CD14-positive monocyte (primary cell): ENCODE data around the gene NEXMIF. TPM values are rescaled to one million over a fixed set of nuclear protein-coding genes. Genes with fewer than 3 reads are reported as not detected.
A peak's percentile ranks its signal among the peaks of the same experiment; 100 is the strongest.

Experiments used
- DNase-seq, 3 donors: peaks; one replicate each; pipeline ENCODE4 v3.0.0-alpha.2; 2011 to 2022
- H2AFZ ChIP-seq: 2 replicates; pipeline ENCODE4 v1.6.0; 2012; ENCODE audit warnings: mild to moderate bottlenecking, low read depth, low read length, inconsistent platforms; ENCODE audit not compliant: insufficient read depth, poor library complexity, severe bottlenecking
- H3K27ac ChIP-seq, 2 donors: 1 replicate in 1 of 2; 2 replicates in 1 of 2; pipeline ENCODE4 v1.5.1; 2012 to 2013; ENCODE audit warnings: low read length in 2 of 2, control low read depth in 1 of 2, inconsistent platforms in 1 of 2, low read depth in 1 of 2, mild to moderate bottlenecking in 1 of 2
- H3K27me3 ChIP-seq, 2 donors: one replicate each; pipeline versions ENCODE4 v1.6.0 to v1.6.1; 2011 to 2013; ENCODE audit warnings: low read length in 2 of 2; ENCODE audit not compliant: control insufficient read depth in 2 of 2, insufficient read depth in 2 of 2
- H3K36me3 ChIP-seq, 2 donors: replicated peaks in 1 of 2; 1 replicate in 1 of 2; 2 replicates in 1 of 2; pipeline versions ENCODE4 v1.5.1 to v1.6.1; 2012 to 2013; ENCODE audit warnings: low read length in 2 of 2, control low read depth in 1 of 2, inconsistent platforms in 1 of 2, mild to moderate bottlenecking in 1 of 2; ENCODE audit not compliant: insufficient read depth in 2 of 2, control insufficient read depth in 1 of 2
- H3K4me1 ChIP-seq, 2 donors: 1 replicate in 1 of 2; 2 replicates in 1 of 2; pipeline versions ENCODE4 v1.5.1 to v1.6.1; 2012 to 2013; ENCODE audit warnings: low read length in 2 of 2, control low read depth in 1 of 2, inconsistent platforms in 1 of 2, mild to moderate bottlenecking in 1 of 2, moderate library complexity in 1 of 2; ENCODE audit not compliant: insufficient read depth in 2 of 2, control insufficient read depth in 1 of 2
- H3K4me2 ChIP-seq: replicated peaks from 2 replicates; pipeline ENCODE3; 2012; ENCODE audit warnings: low read length, moderate library complexity, mild to moderate bottlenecking; ENCODE audit not compliant: poor library complexity, severe bottlenecking; ENCODE audit errors: extremely low read depth
- H3K4me3 ChIP-seq, 3 experiments: fragments of 200-600 bp in 1 of 3; sonication (generic) in 1 of 3; replicated peaks in 1 of 3; 1 replicate in 2 of 3; 2 replicates in 1 of 3; pipeline ENCODE4 v1.5.1; 2011 to 2013; ENCODE audit warnings: low read length in 3 of 3, mild to moderate bottlenecking in 3 of 3, control low read depth in 2 of 3, low read depth in 2 of 3, inconsistent platforms in 1 of 3, moderate library complexity in 1 of 3
- H3K79me2 ChIP-seq: 2 replicates; pipeline ENCODE4 v1.6.0; 2012; ENCODE audit warnings: mild to moderate bottlenecking, control low read depth, inconsistent platforms, low read length, moderate library complexity; ENCODE audit not compliant: insufficient read depth
- H3K9ac ChIP-seq: 2 replicates; pipeline ENCODE4 v1.6.0; 2017; ENCODE audit warnings: low read length, mild to moderate bottlenecking; ENCODE audit not compliant: insufficient read depth, poor library complexity, severe bottlenecking
- H3K9me3 ChIP-seq, 2 donors: replicated peaks in 1 of 2; 1 replicate in 1 of 2; 2 replicates in 1 of 2; pipeline versions ENCODE4 v1.5.1 to v1.6.1; 2012 to 2013; ENCODE audit warnings: low read length in 2 of 2, control low read depth in 1 of 2; ENCODE audit not compliant: control insufficient read depth in 1 of 2, insufficient read depth in 1 of 2
- H4K20me1 ChIP-seq: 2 replicates; pipeline ENCODE4 v1.6.0; 2012; ENCODE audit warnings: mild to moderate bottlenecking, low read length, control low read depth, moderate library complexity; ENCODE audit not compliant: insufficient read depth
- H3K27ac Mint-ChIP-seq, 7 donors: one replicate each; pipeline ENCODE4 v1.8.0; 2020; ENCODE audit warnings: mild to moderate bottlenecking in 7 of 7, mixed read lengths in 7 of 7, moderate library complexity in 6 of 7, inconsistent platforms in 2 of 7
- H3K27me3 Mint-ChIP-seq, 3 donors: one replicate each; pipeline ENCODE4 v1.8.0; 2021 to 2022; ENCODE audit warnings: low read depth in 3 of 3, mild to moderate bottlenecking in 3 of 3, mixed read lengths in 3 of 3, moderate library complexity in 3 of 3, inconsistent platforms in 1 of 3
- H3K36me3 Mint-ChIP-seq, 2 donors: one replicate each; pipeline ENCODE4 v1.8.0; 2020; ENCODE audit warnings: mixed read lengths in 2 of 2, inconsistent platforms in 1 of 2, mild to moderate bottlenecking in 1 of 2
- H3K4me1 Mint-ChIP-seq: one replicate; pipeline ENCODE4 v1.8.0; 2020; ENCODE audit warnings: mild to moderate bottlenecking, mixed read lengths
- H3K4me3 Mint-ChIP-seq, 2 donors: one replicate each; pipeline ENCODE4 v1.8.0; 2020; ENCODE audit warnings: mild to moderate bottlenecking in 2 of 2, mixed read lengths in 2 of 2, moderate library complexity in 1 of 2
- H3K9me3 Mint-ChIP-seq, 7 donors: one replicate each; pipeline ENCODE4 v1.8.0; 2020 to 2022; ENCODE audit warnings: mixed read lengths in 7 of 7, mild to moderate bottlenecking in 6 of 7, moderate library complexity in 6 of 7, inconsistent platforms in 2 of 7
- CTCF ChIP-seq: fragments of 200-600 bp; IDR thresholded peaks from one replicate; pipeline ENCODE4 v1.8.0; 2022; ENCODE audit warnings: antibody characterized with exemption, mild to moderate bottlenecking
- WGBS: methylation state at CpG from one replicate; pipeline ENCODE4 v1.1.5; 2013; ENCODE audit warnings: missing lambda C conversion rate; ENCODE audit not compliant: insufficient coverage; 5-methylcytosine and 5-hydroxymethylcytosine counted together
- intact Hi-C, 2 donors: fragments of 100-400 bp; cut with micrococcal nuclease; formaldehyde crosslinking; loops; one replicate each; pipeline versions ENCODE4 v1.15.0 to v1.15.1; 2023
- polyA plus RNA-seq, 3 donors: library from polyadenylated mRNA; depleted of rRNA in 1 of 3; unstranded in 2 of 3; stranded (reverse) in 1 of 3; fragments of 300-500 nt in 2 of 3; fragments of >200 nt in 1 of 3; fragmentation: Illumina TruSeq in 2 of 3; gene quantifications; 1 replicate in 2 of 3; 2 replicates in 1 of 3; pipeline ENCODE4 v1.2.3, GENCODE V29; 2012 to 2021

The NEXMIF gene
- polyA plus RNA-seq, 3 donors, result not detected

DNA sequence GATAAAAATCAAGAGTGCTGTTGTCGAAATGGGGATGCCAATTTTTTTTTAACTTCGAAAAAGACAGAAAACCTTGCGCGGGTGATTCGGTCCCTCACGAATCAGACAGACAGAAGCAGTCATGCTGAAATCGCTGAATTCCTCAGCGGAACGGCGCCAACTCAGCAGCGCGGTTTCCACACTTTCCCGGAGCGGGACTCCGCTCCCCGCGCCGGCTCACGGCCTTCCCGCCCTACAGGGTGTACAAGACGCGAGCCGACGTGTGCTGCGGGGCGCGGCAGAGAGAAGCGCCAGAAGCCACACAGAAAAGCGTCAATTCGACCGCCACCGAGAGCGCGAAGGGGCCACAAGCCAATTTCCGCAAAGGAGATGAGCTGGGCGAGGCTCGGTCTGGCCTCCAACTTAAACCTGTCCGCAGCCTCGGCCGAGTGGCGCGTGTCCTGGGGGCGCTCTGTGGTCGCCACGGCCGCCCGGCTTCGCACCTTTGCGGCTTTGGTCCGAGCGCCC, 1.3 kb downstream of the NEXMIF start:
- 8% methylated on average over 44 of the region's 51 CpGs for WGBS
- Histone ChIP-seq H3K9me3 (peaks cover 5 to 11% of the 10 kb centered on the region in 2 donors), H4K20me1 (no peaks in the 10 kb centered on the region), H3K9ac (no peak overlapping the region), H3K27me3 (peaks cover 9 to 36% of the 10 kb centered on the region in 2 donors), H3K36me3 (no peaks in the 10 kb centered on the region), H2AFZ (no peak overlapping the region), H3K27ac (no peak overlapping the region), H3K79me2 (no peaks in the 10 kb centered on the region), H3K4me1 (peaks cover 0 to 2% of the 10 kb centered on the region in 2 donors), H3K4me3 (peak overlapping the region in 1 of 3 experiments; percentile 47), H3K4me2 (peak overlapping the region; percentile 44)
- Mint-ChIP-seq H3K4me1 (peaks cover 11% of the 10 kb centered on the region), H3K36me3 (peaks cover 0 to 3% of the 10 kb centered on the region in 2 donors), H3K4me3 (peak overlapping the region; percentile 64 to 91), H3K9me3 (peaks cover 3 to 23% (median 16%) of the 10 kb centered on the region in 7 donors), H3K27ac (no peak overlapping the region), H3K27me3 (peaks cover 27 to 38% (median 36%) of the 10 kb centered on the region in 3 donors)
- intact Hi-C loops, result no loop called here
- no peak for TF ChIP-seq CTCF
- no peak for DNase-seq

DNA sequence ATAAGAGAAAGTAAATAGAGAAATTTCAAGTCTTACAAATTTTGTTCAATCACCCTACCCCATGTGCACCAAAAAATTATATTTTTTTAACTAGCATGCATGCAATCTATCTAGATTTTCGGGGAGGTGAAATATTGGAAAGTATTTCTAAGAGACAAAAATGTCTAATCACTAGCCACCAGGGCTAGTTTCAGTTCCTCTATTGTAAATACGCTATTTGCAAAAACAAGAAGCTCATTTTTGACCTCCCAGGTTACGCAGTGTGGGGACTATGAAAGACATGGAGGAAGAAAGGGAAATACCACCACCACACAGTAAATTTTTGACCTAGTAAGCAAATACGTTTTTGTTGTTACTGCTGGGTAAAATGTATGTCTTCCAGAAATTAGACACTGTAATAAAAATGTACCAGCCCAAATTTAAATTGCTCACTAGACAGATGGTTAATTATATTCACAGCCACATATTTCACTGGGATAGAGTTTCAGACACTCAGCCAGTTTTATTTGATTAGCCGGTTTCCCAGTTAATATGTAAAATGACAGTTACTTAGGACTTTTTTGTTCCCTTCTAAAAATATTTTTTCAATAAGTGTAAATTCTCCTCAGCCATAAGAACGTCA, 2.2 kb downstream of the NEXMIF start:
- H3K9me3 Mint-ChIP-seq, result peaks cover 3 to 23% (median 16%) of the 10 kb centered on the region in 7 donors
- TF ChIP-seq CTCF, result no peak
- Histone ChIP-seq H2AFZ (no peak overlapping the region), H3K4me3 (no peak overlapping the region), H3K4me2 (no peak overlapping the region), H3K36me3 (no peaks in the 10 kb centered on the region), H3K79me2 (no peaks in the 10 kb centered on the region), H3K9ac (no peak overlapping the region), H3K4me1 (peaks cover 0 to 2% of the 10 kb centered on the region in 2 donors), H3K9me3 (peaks cover 5 to 11% of the 10 kb centered on the region in 2 donors), H3K27me3 (peaks cover 9 to 35% of the 10 kb centered on the region in 2 donors), H4K20me1 (no peaks in the 10 kb centered on the region), H3K27ac (no peak overlapping the region)
- no peak overlapping the region for H3K27ac Mint-ChIP-seq
- WGBS, result no CpG with 5 or more reads among the region's 6 CpGs
- intact Hi-C loops, result no loop called here
- H3K4me1 Mint-ChIP-seq, result peaks cover 11% of the 10 kb centered on the region
- DNase-seq, result peak; percentile 0 to 6 (median 2)
- peak overlapping the region in 1 of 2 donors; percentile 91 for H3K4me3 Mint-ChIP-seq
- H3K27me3 Mint-ChIP-seq, result peaks cover 27 to 38% (median 36%) of the 10 kb centered on the region in 3 donors
- H3K36me3 Mint-ChIP-seq, result peaks cover 0 to 3% of the 10 kb centered on the region in 2 donors
